PFSK-1 (cell line): ENCODE results near the gene CEP120.

ENCODE experiments used
- FOXP2 ChIP-seq: optimal IDR thresholded peaks from 2 replicates; pipeline ENCODE3; 2011; ENCODE audit warnings: borderline replicate concordance, control low read depth, inconsistent platforms; ENCODE audit not compliant: insufficient read depth; ENCODE audit errors: extremely low read length, extremely low read depth
- POLR2AphosphoS5 ChIP-seq: IDR thresholded peaks from 2 replicates; pipeline ENCODE4 v1.6.1; 2012; ENCODE audit warnings: low read depth, mild to moderate bottlenecking, control low read depth, low read length, moderate library complexity
- SIN3A ChIP-seq: IDR thresholded peaks from 2 replicates; pipeline ENCODE4 v1.6.1; 2012; ENCODE audit warnings: mild to moderate bottlenecking, low read length, moderate library complexity, borderline replicate concordance; ENCODE audit not compliant: insufficient read depth
- TAF1 ChIP-seq: IDR thresholded peaks from 2 replicates; pipeline ENCODE4 v1.6.1; 2012; ENCODE audit warnings: low read length, control low read depth, borderline replicate concordance; ENCODE audit not compliant: insufficient read depth
- TF ChIP-seq, protein P1 (sequence below), 2 experiments: IDR thresholded peaks; 2 replicates each; pipeline versions ENCODE4 v1.6.1 to v1.8.0; 2011 to 2012; ENCODE audit warnings: low read depth in 2 of 2, low read length in 2 of 2, control low read depth in 1 of 2, inconsistent platforms in 1 of 2, mild to moderate bottlenecking in 1 of 2, moderate library complexity in 1 of 2; ENCODE audit not compliant: insufficient read depth in 1 of 2

DNA sequence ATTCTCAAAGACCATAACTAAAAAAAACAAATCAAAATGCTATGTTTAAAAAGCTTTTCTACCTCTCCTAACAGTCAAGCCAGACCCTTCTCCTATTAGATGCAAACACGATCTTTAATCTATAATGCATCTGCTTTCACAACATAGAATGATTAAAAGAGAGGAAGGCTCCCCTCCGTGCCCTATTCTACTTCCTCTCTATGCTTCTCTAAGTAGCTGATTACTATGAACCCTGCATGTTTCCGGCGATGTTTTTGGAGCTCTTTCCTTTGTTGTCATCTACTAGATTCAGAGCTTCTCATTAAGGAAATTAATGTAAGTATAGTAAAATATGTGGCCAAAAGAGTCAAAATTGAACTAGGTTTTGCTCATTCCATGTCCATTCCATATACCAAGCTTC lies 29.2 kb upstream of the CEP120 start:
- TF ChIP-seq, protein P1, sequence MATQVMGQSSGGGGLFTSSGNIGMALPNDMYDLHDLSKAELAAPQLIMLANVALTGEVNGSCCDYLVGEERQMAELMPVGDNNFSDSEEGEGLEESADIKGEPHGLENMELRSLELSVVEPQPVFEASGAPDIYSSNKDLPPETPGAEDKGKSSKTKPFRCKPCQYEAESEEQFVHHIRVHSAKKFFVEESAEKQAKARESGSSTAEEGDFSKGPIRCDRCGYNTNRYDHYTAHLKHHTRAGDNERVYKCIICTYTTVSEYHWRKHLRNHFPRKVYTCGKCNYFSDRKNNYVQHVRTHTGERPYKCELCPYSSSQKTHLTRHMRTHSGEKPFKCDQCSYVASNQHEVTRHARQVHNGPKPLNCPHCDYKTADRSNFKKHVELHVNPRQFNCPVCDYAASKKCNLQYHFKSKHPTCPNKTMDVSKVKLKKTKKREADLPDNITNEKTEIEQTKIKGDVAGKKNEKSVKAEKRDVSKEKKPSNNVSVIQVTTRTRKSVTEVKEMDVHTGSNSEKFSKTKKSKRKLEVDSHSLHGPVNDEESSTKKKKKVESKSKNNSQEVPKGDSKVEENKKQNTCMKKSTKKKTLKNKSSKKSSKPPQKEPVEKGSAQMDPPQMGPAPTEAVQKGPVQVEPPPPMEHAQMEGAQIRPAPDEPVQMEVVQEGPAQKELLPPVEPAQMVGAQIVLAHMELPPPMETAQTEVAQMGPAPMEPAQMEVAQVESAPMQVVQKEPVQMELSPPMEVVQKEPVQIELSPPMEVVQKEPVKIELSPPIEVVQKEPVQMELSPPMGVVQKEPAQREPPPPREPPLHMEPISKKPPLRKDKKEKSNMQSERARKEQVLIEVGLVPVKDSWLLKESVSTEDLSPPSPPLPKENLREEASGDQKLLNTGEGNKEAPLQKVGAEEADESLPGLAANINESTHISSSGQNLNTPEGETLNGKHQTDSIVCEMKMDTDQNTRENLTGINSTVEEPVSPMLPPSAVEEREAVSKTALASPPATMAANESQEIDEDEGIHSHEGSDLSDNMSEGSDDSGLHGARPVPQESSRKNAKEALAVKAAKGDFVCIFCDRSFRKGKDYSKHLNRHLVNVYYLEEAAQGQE (IDR thresholded peaks at IDR 0.05; ENCODE audit: insufficient read depth in 1 of 2, low read depth in 2 of 2, low read length in 2 of 2) = no peak
- TF ChIP-seq POLR2AphosphoS5 (no peak), TAF1 (no peak), FOXP2 (no peak), SIN3A (no peak)
